ENCODE measurements around the gene CSPG4.

The CSPG4 gene

DNA sequence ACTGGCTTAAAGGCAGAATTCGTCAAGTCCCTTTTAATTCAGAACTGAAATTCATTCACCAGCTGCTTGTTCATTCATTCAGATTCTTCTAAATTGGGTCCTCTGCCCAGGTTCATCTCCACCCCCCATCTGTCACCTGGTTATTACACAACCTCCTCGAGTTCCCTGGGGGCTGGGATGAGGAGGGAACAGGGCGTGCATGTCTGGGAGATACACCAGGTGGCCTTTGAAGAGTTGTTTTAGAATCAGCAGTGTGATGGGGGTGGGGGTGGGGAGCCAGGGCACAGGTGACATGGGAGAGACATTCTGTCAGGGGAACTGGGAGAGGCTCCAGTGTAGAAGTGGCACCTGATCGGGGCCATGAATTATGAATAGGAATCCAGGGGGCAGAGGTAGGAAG is 56.7 kb downstream of the CSPG4 start:
- H3K36me3 ChIP-seq (ENCODE audit: insufficient read depth): no peaks in the 10 kb centered on the region
- no peaks in the 10 kb centered on the region for H3K27me3 ChIP-seq (ENCODE audit: insufficient read depth, low read depth)
- H3K9ac ChIP-seq: no peak overlapping the region
- H4K20me1 ChIP-seq (ENCODE audit: insufficient read depth): no peaks in the 10 kb centered on the region
- no peak overlapping the region for H3K4me3 ChIP-seq (IDR thresholded peaks at IDR 0.05; ENCODE audit: insufficient read depth, low read depth, low read length)
- no peak overlapping the region for H3K27ac ChIP-seq
- no peaks in the 10 kb centered on the region for H3K4me1 ChIP-seq (ENCODE audit: low read depth, poor library complexity, severe bottlenecking)
- H3K4me2 ChIP-seq: no peak overlapping the region
- H3K79me2 ChIP-seq (ENCODE audit: insufficient read depth, low read depth): no peaks in the 10 kb centered on the region
- H2AFZ ChIP-seq (ENCODE audit: low read depth): no peak overlapping the region
- no peak for TF ChIP-seq CTCF (conservative IDR thresholded peaks at IDR 0.05; ENCODE audit: low read depth, low read length)

- Histone ChIP-seq H3K4me1 (ENCODE audit: low read depth, poor library complexity, severe bottlenecking) (no peaks in the 10 kb centered on the region), H2AFZ (ENCODE audit: low read depth) (no peak overlapping the region), H4K20me1 (ENCODE audit: insufficient read depth) (no peaks in the 10 kb centered on the region), H3K4me2 (no peak overlapping the region), H3K27ac (no peak overlapping the region), H3K9ac (no peak overlapping the region), H3K36me3 (ENCODE audit: insufficient read depth) (no peaks in the 10 kb centered on the region), H3K79me2 (ENCODE audit: insufficient read depth, low read depth) (no peaks in the 10 kb centered on the region), H3K27me3 (ENCODE audit: insufficient read depth, low read depth) (no peaks in the 10 kb centered on the region), H3K4me3 (IDR thresholded peaks at IDR 0.05; ENCODE audit: insufficient read depth, low read depth, low read length) (no peak overlapping the region)
- no peak for TF ChIP-seq CTCF (conservative IDR thresholded peaks at IDR 0.05; ENCODE audit: low read depth, low read length)
Measured at GRCh38 chr15:75654201-75654907, 58.3 kb downstream of the CSPG4 start.

- H3K4me2 ChIP-seq: no peak overlapping the region
- no peak overlapping the region for H3K27ac ChIP-seq
- no peaks in the 10 kb centered on the region for H3K79me2 ChIP-seq (ENCODE audit: insufficient read depth, low read depth)
- no peak overlapping the region for H2AFZ ChIP-seq (ENCODE audit: low read depth)
- no peak overlapping the region for H3K9ac ChIP-seq
- no peak for TF ChIP-seq CTCF (conservative IDR thresholded peaks at IDR 0.05; ENCODE audit: low read depth, low read length)
- no peaks in the 10 kb centered on the region for H3K27me3 ChIP-seq (ENCODE audit: insufficient read depth, low read depth)
- H3K36me3 ChIP-seq (ENCODE audit: insufficient read depth): no peaks in the 10 kb centered on the region
- H4K20me1 ChIP-seq (ENCODE audit: insufficient read depth): no peaks in the 10 kb centered on the region
- no peaks in the 10 kb centered on the region for H3K4me1 ChIP-seq (ENCODE audit: low read depth, poor library complexity, severe bottlenecking)
- no peak overlapping the region for H3K4me3 ChIP-seq (IDR thresholded peaks at IDR 0.05; ENCODE audit: insufficient read depth, low read depth, low read length)
Measured at GRCh38 chr15:75653347-75653913, 59.2 kb downstream of the CSPG4 start.

GRCh38 chr15:75651810-75652543 is 60.7 kb downstream of the CSPG4 start:
- H3K4me3 ChIP-seq (IDR thresholded peaks at IDR 0.05; ENCODE audit: insufficient read depth, low read depth, low read length): no peak overlapping the region

More at GRCh38 chr15:75651810-75652543, 60.7 kb downstream of the CSPG4 start:
- Histone ChIP-seq H3K27me3 (ENCODE audit: insufficient read depth, low read depth) (no peaks in the 10 kb centered on the region), H3K9ac (no peak overlapping the region), H3K79me2 (ENCODE audit: insufficient read depth, low read depth) (no peaks in the 10 kb centered on the region), H3K4me1 (ENCODE audit: low read depth, poor library complexity, severe bottlenecking) (no peaks in the 10 kb centered on the region), H3K4me2 (no peak overlapping the region), H3K27ac (no peak overlapping the region), H2AFZ (ENCODE audit: low read depth) (no peak overlapping the region), H4K20me1 (ENCODE audit: insufficient read depth) (no peaks in the 10 kb centered on the region), H3K36me3 (ENCODE audit: insufficient read depth) (no peaks in the 10 kb centered on the region)
- no peak for TF ChIP-seq CTCF (conservative IDR thresholded peaks at IDR 0.05; ENCODE audit: low read depth, low read length)

All from KMS-11 (cell line).